HuH-7 (cell line): ENCODE data around the gene ITGA5.
A peak's percentile ranks its signal among the peaks of the same experiment; 100 is the strongest.
"Not testable (repeated sequence)": the region's sequence is repeated elsewhere in the genome, so short reads cannot be mapped to it uniquely, and the experiment has no call there.

Source experiments
- DNase-seq: peaks from one replicate; pipeline ENCODE4 v3.0.0; 2011; ENCODE audit warnings: low spot score

The ITGA5 gene

GRCh38 chr12:54371328-54372112 lies 47.5 kb downstream of the ITGA5 start:
- DNase-seq = no peak

DNA sequence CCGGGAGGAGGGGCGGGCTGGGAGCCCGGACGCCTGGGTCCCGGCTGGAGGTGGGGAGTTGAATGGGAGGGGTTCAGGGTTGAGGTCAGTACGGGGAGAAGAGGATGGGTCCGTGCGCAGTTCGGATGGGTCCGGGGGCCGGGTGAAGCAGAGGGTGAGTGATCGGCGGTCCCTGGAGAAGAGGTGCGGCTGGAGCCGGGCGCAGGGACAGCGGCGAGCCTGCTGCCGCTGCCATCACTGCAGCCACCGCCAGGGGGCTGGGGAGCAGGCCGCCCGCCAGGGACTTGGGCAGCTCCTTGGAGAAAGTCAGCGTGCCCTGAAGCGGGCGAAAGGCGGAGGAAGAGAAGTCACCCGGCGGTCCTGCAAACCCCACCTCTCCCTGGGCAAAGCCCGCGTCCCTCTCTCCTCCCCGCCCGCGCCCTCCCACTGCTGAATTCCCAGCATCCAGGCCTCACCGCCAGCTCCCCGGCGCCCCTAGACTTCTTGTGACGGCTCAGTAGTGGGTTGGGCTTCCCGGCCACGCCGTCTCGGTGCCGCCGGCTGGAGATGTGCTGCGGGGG lies 48.8 kb downstream of the ITGA5 start:
- peak; percentile 88 for DNase-seq

DNA sequence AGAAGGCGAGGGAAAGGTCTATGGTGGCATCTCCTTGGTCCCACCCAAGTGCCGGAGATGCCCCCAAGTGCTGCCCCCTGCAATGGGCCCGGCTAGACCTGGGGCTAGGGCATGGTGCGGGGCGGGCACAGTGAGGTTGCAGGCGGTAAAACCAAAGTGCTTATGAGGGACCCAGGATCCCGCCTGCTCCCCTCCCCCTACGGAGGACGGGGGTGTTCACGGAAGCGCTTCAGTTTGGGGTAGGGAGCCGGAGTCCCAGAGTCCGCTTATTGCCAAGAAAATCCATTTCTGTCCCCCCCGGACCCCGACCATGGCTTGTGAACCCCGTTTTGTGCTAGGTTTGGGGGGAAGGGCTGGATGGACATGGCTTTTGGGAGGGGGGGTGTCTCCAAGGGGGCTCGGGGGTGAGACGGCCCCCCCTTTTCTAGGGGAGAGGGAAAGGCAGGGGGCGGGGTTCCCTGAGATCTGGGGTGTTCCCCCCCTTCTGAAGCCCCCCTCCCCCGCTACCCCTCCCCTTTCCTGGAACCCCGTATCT lies 49.4 kb downstream of the ITGA5 start:
- no peak for DNase-seq

GRCh38 chr12:54368709-54369596 lies 50.1 kb downstream of the ITGA5 start:
- DNase-seq = peak; percentile 84

DNA sequence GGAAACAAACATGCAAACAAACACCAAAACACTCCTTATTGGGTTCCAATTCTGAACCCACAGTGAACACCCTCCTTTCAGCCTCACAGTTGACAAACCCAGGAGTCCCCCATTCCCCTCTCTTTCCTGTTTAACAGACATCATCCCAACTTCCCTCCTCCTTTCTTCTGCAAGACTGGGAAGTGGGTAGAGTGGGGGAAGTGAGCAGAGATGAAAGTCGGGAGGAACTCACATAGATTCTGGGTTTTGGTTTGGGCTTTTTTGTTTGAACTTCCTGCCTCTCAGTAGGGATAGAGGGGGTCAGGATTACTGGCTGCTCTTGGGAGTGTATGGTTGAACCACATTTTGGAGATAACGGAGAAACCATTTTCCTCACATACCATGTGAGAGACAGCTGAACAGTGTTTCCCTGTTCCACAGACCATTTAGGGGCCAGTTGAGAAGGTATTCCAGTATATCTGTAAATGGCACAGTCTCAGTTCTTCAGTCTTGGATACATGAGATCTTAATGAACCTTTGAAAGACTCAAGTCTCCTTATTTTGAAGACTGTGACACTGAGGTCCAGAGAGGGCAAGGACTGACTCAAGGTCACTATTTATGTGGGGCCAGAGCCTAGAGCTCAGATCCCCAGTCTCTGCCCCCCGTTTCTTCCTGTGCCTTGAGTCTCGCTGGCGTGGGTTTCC lies 50.9 kb downstream of the ITGA5 start:
- DNase-seq = no peak

GRCh38 chr12:54364413-54364812 lies 54.7 kb downstream of the ITGA5 start, which contains the start of gene GPR84:
Gene GPR84 (minus strand): TSS chr12:54364486. CDS start chr12:54363851, 635 bp downstream.
- no peak for DNase-seq

DNA sequence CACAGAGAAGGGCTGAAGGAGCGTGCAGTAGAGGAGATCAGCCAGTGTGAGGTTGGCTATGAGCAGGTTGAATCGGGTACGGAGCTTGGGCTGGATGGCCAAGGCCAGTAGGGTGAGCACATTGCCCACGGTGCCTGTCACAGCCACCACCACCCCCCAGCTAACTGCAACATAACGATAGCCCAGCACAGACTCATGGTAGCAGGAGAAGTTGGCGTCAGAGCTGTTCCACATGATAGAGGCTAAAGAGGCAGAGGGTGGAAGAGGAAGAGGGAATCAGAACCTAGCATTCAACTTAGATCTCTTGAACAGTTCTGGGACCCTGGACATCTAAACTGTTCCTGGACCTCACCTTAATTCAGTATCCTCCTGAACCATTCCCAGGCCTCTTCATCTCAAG lies 55.4 kb downstream of the ITGA5 start:
- no peak for DNase-seq

DNA sequence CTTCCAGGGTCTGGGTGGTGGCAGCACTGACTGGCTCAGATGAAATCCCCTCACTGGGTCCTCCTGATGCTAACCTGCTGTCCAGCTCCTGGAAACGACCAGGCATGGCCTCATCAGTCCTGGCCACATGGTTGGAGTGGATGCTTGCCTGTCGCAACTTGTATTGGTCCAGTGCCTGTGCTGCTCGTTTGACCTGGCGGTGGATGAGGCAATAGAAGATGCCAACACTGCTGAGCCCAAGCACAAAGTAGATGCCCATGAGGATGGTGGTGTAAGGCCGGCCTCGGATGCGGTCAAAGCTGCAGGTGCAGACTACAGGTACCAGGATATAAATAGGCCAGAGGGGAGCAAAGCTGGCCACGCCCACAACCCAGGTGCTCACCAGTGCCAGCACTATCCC lies 56.0 kb downstream of the ITGA5 start:
- no peak for DNase-seq

- DNase-seq = peak; percentile 70
Observed at GRCh38 chr12:54360717-54361456, 58.2 kb downstream of the ITGA5 start.

DNA sequence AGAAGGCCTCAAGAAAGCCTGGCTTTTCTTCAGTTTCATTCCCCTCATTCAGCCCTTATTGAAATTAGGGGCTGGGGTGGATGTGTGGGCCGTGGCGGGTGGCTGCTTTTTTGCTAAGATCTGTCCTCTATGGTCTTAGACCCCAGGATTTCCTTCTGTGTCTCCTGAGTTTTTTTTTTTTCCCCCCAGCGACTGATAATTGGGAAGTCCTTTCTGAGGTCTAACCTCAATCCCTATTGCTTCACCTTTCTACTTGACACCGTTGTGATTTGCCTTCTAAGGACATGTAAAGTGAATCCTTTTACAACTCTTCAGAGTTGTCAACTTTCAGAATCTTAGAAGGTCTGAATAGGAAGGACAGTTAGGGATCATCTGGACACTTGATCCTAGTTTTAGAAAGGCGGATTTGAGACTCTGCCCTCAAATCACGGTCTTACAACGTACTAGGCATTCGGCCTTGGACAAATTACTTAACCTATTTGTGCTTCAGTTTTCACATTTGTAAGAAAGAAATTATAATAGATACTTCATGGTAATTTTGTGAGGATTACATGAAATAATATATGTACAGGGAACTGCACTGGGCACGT lies 59.2 kb downstream of the ITGA5 start:
- DNase-seq = no peak

GRCh38 chr12:54358945-54359761 lies 59.9 kb downstream of the ITGA5 start:
- peak; percentile 95 for DNase-seq

DNA sequence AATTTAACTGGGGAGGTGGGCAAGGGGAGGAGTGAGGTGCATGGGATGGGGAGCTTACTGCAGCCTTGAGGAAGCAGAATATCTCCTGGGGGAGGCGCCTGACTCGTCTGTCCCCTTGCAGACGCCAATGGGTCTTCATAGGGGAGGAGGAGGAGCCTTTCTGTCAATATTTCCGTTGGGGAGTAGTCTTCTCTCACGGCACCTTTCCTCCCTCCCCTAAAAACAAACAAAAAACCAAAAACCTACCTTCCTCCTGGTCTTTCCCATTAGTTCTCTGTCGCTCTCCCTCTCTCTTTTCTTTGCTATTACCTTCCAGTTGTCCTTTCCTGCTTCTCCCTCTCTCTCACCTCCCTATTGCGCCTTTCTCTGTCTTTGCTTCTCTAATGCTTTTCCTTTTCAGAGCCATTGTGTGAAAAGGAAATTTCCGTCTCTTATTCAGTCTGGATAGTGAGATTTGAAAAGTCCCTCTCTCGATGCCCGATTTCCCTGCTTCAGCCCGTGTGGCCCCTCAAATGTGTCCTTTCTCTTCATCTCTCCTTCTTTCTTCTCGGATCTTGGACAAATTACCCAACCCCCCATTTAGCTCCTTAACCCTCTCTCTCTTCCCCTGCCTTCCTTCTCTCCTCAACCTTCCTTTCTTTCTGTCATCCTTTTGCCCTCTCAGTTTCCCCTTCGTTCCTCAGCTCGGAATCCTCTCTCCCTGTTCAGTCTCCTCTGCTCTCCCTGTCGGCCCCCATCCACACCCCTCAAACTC lies 60.7 kb downstream of the ITGA5 start:
- no peak for DNase-seq

- no peak for DNase-seq
Observed at GRCh38 chr12:54357506-54358190, 61.4 kb downstream of the ITGA5 start.

- DNase-seq = no peak
Observed at GRCh38 chr12:54356951-54357356, 62.1 kb downstream of the ITGA5 start.

DNA sequence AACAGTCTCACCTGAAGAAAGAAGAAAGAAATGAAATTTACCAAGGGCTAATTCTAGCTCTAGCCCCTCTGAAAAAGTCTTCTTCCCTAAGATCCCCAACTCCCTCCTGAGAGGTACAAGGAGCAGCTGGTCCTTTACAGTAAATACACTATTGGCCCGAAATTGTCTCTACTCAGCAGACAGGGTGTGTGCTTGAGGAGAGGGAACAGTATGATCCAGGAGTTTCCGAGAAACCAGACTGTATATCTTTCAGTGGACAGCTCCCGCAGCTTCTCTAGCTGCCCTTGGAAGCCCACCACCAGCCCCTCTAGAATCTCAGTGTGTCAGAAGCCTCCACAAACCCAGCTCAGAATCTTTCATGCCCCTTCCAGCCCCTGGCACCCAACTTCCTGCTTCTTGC lies 62.8 kb downstream of the ITGA5 start:
- DNase-seq = no peak

DNA sequence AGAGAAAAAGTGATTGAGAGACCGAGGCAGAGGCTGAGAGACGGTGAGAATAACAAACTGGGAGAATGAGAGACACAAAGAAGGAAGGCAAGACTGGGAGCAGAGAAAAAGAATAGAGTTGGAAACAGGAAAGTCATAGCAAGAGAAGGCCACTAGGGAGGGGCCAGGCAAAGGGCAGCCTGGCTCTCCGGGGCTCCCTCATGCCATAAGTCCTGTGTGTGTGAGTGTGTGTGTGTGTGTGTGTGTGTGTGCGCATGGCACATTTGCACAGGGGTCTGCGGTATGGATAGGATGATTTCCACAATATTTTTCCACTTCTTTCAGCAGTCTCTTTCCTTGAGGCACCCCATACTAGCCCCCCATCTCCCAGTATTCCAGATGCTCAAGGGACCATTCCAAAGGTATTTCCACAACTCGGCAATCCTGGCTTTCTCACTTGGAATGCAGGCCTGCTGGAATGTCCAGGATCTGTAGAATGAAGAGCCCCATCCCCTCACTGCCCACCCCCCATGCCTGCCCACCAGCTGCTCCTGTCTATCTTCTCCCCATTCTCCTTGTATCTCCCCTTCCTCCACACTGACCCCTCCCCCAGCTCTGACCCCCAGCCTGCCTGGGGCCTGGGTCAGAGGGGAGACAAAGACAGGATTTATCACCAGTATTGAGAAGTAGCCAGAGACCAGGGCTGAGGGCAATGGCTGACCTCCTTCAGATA lies 63.8 kb downstream of the ITGA5 start:
- DNase-seq = no peak

- DNase-seq = not testable (repeated sequence)
Observed at GRCh38 chr12:54354271-54354670, 64.8 kb downstream of the ITGA5 start.
